Measurements from ENCODE around the gene PTCD3.

The PTCD3 gene

DNA sequence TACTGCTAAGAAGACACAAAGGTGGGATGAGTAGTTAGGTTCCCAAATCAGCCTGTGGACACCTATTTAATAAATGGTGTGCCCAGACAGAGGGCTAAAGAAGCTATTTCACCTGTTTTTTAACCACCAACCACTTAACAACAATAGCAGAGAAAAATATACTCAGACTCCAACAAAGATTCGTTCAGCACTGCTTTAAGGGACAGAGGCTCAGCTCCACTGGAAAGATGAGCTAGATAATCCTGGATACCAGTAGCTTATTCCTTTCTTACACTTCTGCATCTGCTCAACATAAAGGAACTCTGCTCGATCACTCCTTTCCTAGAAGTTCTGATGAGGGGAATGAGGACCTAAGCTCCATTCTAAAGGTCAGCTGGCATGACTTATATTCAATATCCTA is 44.5 kb downstream of the PTCD3 start:
- H3K27ac ChIP-seq: no peak overlapping the region
- POLR2A ChIA-PET (ENCODE audit: low non-redundant PET): no interaction called here
- no peak for DNase-seq (ENCODE audit: low spot score)
- TF ChIP-seq, protein P1, sequence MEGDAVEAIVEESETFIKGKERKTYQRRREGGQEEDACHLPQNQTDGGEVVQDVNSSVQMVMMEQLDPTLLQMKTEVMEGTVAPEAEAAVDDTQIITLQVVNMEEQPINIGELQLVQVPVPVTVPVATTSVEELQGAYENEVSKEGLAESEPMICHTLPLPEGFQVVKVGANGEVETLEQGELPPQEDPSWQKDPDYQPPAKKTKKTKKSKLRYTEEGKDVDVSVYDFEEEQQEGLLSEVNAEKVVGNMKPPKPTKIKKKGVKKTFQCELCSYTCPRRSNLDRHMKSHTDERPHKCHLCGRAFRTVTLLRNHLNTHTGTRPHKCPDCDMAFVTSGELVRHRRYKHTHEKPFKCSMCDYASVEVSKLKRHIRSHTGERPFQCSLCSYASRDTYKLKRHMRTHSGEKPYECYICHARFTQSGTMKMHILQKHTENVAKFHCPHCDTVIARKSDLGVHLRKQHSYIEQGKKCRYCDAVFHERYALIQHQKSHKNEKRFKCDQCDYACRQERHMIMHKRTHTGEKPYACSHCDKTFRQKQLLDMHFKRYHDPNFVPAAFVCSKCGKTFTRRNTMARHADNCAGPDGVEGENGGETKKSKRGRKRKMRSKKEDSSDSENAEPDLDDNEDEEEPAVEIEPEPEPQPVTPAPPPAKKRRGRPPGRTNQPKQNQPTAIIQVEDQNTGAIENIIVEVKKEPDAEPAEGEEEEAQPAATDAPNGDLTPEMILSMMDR (conservative IDR thresholded peaks at IDR 0.05; ENCODE audit: low read depth): no peak
- CTCF ChIA-PET: no interaction called here

DNA sequence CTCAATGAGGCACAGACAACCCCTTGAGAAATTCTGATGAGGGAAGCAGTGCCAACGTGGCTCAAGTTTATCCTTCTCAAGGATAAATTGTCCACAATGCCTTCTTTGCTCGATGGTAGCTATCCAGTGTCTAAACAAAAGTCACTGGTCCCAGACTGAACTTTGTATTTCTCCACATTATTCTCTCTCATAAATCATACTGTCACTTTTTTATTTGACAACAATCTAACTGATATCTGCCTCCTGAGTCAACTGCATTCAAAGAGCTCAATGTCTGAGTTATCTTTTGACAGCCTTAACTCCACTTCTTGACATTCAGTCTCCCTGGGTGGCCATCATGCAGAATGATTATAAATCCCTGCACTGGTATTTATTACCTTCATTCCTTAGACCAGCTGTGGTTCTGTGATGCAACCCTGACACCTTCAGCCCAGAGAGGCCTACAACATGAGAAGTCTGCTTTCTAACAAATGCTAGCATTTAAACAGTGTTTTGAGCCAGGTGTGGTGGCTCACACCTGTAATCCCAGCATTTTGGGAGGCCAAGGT is 51.0 kb downstream of the PTCD3 start:
- CTCF ChIA-PET: no interaction called here
- TF ChIP-seq, protein P1 (conservative IDR thresholded peaks at IDR 0.05; ENCODE audit: low read depth): no peak
- DNase-seq (ENCODE audit: low spot score): no peak
- POLR2A ChIA-PET (ENCODE audit: low non-redundant PET): interaction anchor here (0.5 kb wide), 1 partner anchor 18 kb away, joined by 4 read pairs; no protein-coding TSS in a partner anchor
- H3K27ac ChIP-seq: no peak overlapping the region

DNA sequence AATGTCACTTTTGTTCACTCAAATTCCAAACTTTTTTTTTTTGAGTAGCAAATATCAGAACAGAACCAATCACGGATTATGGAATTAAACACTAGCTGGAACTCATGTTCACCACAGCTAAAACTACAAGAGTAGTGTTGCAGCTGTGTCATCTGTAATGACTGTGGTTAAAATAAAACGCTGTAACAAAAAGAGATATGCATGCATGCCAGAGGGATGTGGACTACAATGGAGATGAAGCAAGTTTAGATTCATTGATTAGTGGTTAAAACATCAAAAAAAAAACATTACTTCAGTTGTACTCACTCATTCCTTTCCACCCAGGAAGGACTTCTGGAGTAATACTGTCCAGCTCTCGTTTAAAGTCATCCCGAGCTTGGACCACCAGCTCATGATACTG is 52.3 kb downstream of the PTCD3 start:
- TF ChIP-seq, protein P1 (conservative IDR thresholded peaks at IDR 0.05; ENCODE audit: low read depth): no peak
- H3K27ac ChIP-seq: no peak overlapping the region
- POLR2A ChIA-PET (ENCODE audit: low non-redundant PET): no interaction called here
- DNase-seq (ENCODE audit: low spot score): no peak
- CTCF ChIA-PET: interaction anchor here (0.6 kb wide), 2 partner anchors 10 to 516 kb away, joined by 3 to 6 read pairs; no protein-coding TSS in a partner anchor

DNA sequence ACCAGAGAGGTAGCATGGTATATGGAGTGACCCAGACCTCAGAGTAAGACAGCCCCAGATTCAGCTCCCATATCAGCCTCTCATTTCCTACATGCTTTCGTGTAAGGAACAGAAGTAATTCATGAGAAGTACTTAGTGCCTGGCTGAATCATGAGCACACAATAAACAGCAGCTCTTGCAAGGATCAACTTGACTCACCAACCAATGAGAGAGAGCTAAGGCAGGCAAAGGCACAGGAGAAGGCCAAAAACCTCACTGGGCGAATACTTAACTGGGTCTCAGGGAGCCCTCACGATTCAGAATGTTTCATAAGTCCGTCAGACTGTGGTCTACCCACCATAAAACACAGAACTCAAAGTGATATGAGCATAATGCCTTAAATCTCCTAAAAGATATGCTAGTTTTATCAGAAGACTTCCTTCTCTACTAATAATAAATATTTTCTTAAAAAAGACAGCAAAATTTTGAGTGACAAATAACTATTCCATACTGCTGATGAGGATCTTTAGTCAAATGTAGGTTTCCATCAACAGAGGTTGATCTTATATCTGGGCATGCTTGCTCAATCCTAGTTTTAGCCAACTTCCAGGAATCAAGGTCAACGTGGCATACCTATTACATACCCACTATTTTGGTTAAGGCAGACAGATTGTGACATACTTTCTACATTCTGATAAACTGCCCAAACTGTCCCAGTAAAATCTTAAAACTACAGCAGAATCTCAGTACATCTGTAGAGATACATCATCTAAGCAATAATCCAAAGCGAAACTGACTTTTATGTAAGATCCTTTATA is 54.3 kb downstream of the PTCD3 start:
- CTCF ChIA-PET: no interaction called here
- H3K27ac ChIP-seq: no peak overlapping the region
- POLR2A ChIA-PET (ENCODE audit: low non-redundant PET): no interaction called here
- TF ChIP-seq, protein P1 (conservative IDR thresholded peaks at IDR 0.05; ENCODE audit: low read depth): no peak
- DNase-seq (ENCODE audit: low spot score): no peak

DNA sequence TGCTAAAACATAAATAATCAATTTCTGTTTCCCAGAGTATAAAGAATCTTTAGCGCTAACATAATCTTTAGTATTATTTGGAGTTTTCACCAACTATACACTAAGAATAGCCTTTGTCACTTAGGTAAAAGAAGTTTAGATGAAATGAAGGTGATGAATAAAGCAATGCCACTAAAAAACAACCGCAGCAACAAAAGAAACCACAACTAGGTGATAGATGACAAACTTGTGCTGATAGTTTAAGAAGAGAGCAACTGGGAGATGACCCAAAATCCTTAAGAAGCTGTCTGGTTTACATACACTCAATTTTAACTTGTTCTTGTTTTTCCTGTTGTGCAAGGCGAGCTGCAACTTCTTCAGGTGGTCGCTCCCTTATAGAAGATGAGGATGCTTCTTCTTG is 64.4 kb downstream of the PTCD3 start:
- ChIA-PET POLR2A (ENCODE audit: low non-redundant PET) (no interaction called here), CTCF (interaction anchor here (0.6 kb wide), 1 partner anchor 464 kb away, joined by 3 read pairs; no protein-coding TSS in a partner anchor)
- TF ChIP-seq, protein P1 (conservative IDR thresholded peaks at IDR 0.05; ENCODE audit: low read depth): no peak
- no peak overlapping the region for H3K27ac ChIP-seq
- no peak for DNase-seq (ENCODE audit: low spot score)

DNA sequence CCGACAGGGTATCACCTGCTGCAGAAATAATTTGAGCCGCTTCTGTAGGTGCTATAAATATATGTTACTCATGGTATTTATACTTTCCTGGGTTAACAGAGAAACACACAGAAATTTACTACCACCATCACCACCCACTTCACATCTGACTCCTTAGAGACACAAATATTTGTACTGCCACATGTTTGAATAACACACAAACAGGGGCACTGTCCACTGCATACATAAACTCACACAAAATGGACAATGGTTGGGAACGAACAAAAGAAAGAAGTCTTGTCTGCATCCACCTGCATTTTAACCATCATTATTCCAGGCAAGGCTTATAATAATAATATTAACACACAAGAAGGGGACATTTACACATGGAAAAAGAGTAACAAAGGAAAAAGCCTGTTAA is 65.3 kb downstream of the PTCD3 start:
- POLR2A ChIA-PET (ENCODE audit: low non-redundant PET): no interaction called here
- CTCF ChIA-PET: interaction anchor here (0.6 kb wide), 1 partner anchor 465 kb away, joined by 3 read pairs; no protein-coding TSS in a partner anchor
- no peak overlapping the region for H3K27ac ChIP-seq
- DNase-seq (ENCODE audit: low spot score): no peak
- TF ChIP-seq, protein P1 (conservative IDR thresholded peaks at IDR 0.05; ENCODE audit: low read depth): no peak

Data from RWPE1 (cell line).